Suppressor macrophage treated with lipopolysaccharide for 4 hours (primary cell): ENCODE data around the gene CTNNBIP1.
A peak's percentile ranks its signal among the peaks of the same experiment; 100 is the strongest.

Experiments used
- DNase-seq: peaks from one replicate; pipeline ENCODE4 v3.0.0-alpha.2; 2020

Gene CTNNBIP1

DNA sequence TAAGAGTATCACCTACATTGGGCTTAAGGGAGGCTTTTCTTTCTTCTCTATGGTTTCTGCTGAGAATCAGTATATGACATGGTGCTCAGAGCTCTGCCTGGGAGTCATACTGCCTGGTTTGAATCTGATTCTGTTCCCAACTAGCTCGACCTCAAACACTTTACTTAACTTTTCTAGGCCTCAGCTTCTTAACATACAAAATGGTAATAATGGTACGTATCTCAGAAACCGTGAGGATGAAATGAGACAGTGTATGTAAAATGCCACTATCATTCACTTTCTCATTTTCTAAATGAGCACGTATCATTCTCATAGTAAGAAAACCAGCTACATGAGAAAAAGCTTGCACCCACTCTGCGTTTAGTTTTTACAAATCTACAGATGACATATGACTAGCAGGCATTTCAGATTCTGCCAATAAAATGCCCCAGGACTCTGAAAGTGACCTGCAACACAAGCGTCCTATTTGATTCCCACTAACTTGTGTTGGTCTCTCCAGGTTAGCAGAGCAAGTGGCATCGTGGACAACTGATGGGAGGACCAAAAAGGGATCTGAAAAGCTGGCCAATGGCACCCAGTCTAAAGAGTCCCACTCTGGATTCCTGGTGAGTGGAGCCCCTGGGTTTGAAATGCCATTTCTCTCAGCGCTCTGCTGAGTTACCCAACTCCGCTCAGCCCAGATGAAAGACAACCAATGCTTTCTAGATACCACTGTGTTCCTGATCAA lies 6.1 kb downstream of the CTNNBIP1 start:
- DNase-seq: no peak

DNA sequence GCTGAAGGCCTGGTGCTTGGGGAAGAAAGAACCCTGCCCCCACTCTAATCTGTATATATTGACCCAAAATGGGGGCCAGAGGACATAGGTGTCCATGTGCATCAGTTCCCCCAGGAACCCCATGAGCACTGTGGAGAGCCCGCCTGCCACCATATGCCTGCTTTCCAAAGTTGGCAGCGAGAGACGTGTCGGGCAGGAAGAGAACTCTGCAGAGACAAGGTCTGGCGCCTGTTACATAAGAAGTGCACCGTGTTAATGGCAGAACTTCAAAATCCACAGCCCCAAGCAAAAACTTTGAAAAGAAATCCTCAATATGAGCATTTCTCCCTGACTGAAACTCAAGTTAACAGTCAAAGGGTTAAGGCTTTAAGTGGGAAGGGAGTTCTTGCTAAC lies 8.0 kb downstream of the CTNNBIP1 start:
- DNase-seq: no peak

DNA sequence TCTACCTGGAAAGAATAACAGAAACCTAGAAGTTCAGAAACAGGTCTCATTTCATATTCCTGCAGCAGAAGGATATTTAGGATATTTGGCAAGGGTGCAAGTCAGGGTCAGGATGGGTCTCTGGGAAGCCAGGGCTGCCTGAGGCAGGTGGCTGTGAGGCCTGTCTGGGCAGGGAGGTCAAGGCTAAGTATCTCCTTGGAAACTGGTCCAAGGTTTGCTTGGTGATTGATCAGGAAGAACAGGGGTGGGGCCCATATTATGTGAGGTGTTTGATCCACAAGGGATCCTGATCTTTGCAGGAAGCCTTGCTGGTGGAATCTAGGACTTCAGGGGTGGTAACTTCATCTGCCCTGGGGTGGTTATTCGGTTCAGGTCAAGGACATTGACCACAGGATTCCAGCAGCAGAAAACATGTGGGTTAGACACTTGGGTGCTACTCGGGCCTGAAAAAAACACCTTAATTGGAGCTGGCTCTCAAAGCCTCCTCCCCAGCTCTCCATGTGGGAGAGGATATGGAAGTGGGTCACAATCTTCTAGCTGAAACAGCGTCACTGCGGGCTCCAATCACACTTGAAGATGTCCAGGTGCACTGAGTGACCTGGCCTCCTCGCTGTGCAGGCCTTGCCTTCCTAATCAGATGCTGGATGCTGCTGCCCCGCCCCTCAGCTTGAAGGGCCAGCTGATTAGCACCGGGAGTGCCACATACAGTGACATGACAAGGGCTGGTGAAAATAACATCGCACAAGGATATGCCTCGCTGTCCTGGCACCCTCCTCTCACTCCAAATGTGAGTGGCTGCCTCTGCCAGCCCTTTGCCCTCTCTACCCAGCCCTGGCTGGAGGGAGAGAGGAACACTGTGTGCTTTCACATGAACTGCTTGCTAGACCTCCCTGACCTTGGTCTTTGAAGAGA lies 8.7 kb downstream of the CTNNBIP1 start:
- DNase-seq: no peak

DNA sequence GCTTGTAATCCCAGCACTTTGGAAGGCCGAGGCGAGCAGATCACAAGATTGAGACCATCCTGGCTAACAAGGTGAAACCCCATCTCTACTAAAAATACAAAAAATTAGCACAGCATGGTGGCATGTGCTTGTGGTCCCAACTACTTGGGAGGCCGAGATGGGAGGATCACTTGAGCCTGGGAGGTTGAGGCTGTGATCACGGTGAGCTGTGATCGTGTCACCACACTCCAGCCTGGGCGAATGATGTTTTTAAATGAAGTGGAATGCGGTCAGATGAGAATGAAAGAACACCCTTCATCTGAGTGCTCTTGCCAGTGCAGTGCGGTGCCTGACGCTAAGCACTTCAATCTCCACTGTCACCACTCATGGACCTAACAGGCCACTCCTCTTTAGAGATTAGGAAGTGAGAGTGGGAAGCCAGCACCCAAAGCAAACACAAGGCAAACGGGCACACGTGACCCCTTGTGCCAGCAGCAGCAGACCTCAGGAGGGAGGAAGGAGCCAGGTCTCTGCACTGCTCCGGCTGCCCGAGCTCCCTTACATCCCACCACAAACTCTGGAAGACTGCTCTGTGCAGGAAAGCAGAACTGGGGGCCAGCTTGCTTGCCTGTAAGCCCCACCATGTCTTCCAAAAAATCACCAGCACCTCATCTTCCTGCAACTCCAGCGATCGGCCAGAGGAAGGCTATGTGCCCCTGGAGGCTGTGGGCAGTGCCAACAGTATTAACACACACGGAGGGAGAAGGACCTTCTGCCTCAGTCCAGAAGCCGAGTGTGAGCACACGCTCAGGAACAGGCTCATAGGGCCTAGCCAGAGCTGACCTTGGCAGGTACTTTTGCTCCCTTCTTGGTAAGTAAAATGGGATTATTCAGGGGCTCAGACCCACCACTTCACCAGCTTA lies 9.7 kb downstream of the CTNNBIP1 start:
- peak; percentile 89 for DNase-seq

DNA sequence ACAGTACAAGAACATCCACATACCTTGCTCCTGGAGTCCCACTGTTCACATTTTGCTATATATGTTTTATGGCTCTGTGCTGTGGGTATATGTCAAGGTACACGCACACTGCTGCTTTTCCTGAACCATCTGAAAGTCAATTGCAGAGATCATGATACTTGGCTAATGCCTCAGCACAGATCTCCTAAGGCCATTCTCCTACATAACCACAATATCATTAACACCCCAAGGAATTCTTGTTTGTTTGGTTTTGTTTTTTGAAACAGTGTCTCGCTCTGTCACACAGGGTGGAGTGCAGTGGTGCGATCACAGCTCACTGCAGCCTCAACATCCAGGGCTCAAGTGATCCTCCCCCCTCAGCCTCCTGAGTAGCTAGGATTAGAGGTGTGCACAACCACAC lies 16.0 kb downstream of the CTNNBIP1 start:
- no peak for DNase-seq

DNA sequence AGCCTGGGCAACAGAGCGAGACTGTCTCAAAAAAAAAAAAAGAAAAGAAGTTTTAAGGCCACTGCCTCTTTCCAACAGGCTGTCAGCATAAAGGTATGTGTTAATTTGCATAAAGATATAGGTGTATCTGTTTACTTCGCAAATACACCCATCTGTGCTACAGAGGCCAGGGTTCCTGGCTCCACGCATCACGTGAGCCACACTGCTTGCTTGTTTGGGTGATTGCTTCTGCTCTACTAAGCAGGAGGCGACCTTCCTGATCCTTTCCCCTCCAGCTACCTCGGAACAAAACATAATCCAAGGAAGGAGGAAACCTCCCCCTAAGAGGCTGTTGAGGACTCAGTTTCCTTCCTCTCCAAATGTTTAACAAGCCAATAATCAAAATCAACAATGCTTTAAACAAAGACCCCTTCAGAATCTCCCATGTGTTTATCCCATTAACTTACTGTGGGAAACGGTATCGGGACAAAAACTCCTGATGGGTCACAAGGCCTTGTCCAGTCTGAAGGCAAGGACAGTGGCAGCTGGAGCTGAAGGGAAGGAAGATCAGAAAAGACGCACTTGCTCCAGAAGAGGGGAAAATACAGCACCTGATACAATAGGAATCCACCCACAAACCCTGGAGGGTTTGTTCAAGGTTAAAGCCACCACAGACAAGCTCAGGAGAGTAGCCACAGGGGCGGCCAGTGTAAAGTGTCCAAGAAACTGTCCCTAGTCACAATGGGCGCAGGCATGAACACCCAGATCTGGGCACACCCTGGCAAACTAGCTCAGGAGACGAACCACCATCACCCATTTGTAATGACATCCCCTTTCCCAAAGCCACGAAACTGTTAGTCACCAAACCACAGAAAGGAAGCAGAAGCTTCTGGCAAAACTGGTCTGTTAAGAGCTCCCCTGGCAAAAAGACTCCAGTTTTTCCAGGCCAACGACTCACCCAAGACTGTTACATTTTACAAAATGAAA lies 17.2 kb downstream of the CTNNBIP1 start:
- peak; percentile 89 for DNase-seq

DNA sequence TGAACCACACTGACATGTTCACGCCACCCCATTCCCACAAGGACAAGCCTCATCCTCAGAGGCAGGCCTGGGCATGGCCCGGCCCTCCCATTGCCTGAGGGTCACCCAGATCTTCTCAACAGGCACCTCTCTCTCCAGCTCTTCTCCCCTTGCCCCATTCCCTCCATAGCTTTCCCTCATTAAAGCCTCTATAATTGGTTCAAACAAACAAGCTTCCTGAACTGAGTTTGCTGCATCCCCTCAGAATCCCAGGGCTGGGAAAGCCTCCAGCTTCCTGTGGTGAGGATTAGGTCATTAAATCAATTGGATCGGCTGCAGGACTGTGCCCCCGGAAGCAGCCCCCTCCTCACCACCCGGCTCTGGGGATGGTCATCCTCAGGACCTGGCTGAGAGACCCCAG lies 18.9 kb downstream of the CTNNBIP1 start:
- no peak for DNase-seq

GRCh38 chr1:9890224-9890731 lies 19.8 kb downstream of the CTNNBIP1 start:
- peak; percentile 13 for DNase-seq

DNA sequence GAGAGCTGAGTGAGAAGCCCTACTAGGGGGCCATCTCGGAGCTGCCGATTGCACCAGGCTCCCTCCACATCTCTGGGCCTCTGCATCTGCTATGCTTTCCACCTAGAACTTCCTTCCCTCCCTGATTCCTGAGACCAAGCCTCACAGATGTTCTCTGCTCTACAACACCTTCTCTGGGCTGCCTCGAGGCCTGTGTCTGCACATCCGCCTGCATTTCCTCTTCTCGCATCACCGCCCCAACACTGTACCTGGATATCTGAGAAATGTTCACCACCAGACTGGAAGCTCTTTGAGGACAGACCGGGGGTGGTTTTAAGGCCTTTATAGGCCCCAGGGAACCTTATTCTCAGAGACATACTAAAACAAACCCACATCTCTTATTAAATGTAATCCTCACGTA lies 20.7 kb downstream of the CTNNBIP1 start:
- DNase-seq: no peak

DNA sequence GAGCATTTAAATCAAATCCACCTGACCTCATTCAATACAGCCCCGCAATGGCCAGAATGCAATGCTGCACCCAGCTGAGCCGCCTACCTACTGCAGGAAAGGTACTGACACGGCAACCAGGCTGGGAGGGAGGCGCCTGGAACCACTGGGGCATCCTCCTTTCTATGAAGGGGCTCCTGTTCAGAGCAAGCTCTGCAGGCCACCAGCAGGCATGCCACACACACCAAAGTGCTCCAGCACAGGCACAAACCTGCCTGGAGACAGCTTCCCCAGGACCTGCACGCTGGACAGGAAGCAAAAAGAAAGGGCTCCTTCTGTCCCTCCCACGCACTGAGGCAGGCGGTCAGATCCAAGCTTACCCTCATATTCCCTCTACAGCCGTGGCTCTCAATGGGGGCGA lies 21.2 kb downstream of the CTNNBIP1 start:
- DNase-seq: no peak

DNA sequence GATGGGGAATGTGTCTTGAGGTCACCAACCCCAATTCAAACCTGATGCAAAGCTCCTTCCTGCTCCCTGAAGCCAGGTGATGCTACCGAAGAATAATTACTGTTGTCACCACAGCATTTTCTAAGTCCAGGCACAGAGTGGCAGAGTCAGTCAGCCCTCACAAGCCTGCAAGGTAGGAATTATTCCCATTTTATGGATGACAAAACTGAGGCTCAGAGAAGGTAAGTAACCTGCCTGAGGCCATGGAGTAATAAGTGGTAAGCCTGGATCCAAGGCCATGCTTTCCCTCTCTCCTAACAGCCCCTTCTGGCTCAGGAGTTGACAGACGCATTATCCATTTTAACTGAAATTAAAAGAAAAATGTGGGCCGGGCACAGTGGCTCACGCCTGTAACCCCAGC lies 23.0 kb downstream of the CTNNBIP1 start:
- DNase-seq: no peak

GRCh38 chr1:9886092-9886742 lies 23.9 kb downstream of the CTNNBIP1 start:
- no peak for DNase-seq

- no peak for DNase-seq
Observed at GRCh38 chr1:9884805-9885204, 25.3 kb downstream of the CTNNBIP1 start.

DNA sequence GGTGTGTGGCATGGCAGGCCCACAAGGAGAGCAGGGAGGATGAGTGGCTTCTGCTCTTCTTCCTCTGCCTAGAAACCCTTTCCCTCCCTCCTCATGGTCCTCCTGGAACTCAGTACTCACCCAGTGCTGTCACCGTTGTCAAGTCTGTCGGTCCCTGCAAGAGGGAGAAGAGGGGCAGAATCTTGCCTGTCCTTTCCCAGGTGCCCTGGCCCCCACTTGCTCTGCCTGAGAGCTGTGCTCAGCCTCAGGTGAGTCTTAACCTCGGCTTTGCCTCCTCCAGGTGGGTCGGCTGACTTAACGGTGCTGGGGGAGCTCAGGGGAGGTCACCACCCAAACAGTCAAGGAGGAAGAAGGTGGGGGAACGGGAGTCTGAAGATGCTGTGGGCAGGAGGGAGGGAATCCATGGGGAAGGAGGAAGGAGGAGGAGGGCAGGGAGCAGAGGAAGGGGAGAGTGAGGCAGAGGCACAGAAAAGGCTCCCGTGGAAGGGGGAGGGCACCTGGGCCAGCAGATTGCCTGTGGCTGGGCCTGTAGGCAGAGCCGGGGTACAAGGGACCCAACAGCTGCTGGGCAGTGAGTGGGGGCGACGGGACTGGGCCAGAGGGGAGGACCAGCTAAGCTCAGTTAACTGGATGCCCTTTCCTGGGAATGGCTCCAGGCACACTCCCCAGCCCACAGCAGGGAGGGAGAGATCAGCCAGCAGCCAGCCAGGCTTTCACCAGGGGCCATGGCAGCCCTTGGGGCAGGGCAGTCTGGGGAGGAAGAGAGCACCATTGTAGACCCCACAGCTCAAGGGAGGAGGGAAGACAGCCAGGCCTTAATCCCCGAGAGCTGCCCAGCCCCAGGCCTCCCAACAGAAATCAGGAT lies 26.3 kb downstream of the CTNNBIP1 start:
- no peak for DNase-seq

DNA sequence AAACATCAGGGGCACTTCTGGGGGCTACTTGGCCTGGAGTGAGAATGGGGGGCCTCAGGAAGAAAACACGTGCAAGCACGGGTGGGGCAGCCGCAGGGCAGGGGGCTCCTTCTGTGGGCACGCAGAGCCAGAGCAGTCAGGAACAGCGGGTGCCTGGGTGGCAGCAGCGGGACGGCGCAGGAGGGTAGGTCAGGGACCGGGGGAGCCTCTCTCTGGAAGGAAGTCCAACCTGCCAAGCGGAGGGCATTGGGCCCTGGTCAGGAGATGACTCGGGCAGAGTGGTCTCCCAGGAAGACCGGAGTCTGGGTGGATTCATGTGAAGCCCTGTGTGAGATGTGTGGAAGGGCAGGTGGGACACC lies 27.1 kb downstream of the CTNNBIP1 start:
- no peak for DNase-seq

GRCh38 chr1:9882296-9882944 lies 27.6 kb downstream of the CTNNBIP1 start:
- no peak for DNase-seq

- no peak for DNase-seq
Observed at GRCh38 chr1:9881838-9882249, 28.2 kb downstream of the CTNNBIP1 start.

DNA sequence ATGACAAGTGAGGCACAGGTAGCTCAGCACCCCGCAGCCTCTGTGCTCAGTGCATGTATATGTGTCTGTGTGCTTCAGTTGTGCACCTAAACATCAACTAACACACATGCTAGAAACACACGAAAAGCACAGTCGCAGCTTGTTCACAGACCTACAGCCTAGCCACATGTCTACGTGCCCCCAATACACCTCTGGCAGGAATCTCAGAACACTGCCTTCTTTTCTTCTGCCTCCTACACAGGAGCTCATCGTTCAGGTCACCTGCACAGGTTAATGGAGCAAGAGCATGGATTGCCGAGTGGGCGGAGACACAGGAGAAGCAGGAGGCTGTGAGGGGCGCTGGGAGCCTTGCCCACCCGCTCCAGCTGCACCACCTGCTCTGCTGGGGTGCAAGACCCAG lies 31.7 kb downstream of the CTNNBIP1 start:
- DNase-seq: no peak

DNA sequence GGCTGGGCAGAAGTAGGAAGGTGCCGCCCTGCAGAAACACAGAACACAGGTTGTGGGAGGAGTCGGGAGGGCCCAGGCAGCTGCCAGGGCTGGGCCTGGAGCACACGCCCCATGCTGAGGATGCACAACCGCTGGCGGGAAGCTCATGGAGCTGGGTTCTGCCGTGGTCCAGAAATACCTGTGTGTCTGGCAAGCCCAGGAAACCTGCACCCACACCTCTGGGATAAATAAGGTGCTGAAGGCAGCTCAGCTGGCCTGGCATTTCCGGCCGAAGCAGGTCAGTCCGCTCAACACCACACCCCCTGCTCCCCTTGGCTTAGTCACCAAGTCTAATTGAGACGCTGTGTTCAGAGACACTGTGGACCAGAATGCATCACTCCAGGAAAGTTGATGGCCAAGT lies 32.1 kb downstream of the CTNNBIP1 start:
- no peak for DNase-seq

DNA sequence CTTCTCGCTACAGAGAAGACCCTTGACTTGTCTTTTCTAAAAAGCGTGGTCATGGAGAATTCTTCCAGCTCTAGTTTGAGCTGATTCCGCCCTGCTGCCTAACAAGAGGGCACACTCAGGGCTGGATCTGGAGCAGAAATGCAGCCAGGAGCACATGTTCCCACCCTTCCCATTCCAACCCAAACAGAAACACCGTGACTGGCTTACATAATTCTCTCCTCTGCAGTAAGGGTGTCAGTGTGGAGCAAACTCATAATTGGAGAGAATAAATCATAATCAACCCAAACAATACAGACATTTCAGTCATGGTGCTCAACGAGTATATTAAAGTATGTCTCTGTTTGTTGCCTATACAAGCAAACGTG lies 34.5 kb downstream of the CTNNBIP1 start:
- DNase-seq: no peak
